HepG2 (cell line): Measurements from ENCODE around the gene MYO18B. TPM values are rescaled to one million over a fixed set of nuclear protein-coding genes. Genes with fewer than 3 reads are reported as not detected.

Source experiments
- ATAC-seq: fragments of 200-7000 bp; cut with Tn5 transposase; 3 replicates; pipeline ENCODE4 v1.9.1; 2020; ENCODE audit warnings: mild to moderate bottlenecking, moderate library complexity
- Bru-seq: library from RNA; stranded (reverse); fragments of 400-500 nt; gene quantifications from one replicate; lab custom pipeline; 2021; lab: Mats Ljungman, UMichigan
- BruChase-seq, 2 experiments: library from RNA; stranded (reverse); fragments of 400-500 nt; gene quantifications; one replicate each; lab custom pipeline; 2021; lab: Mats Ljungman, UMichigan
- BruUV-seq: library from RNA; stranded (reverse); fragments of 400-500 nt; replicated peaks from 2 replicates; lab custom pipeline; 2021; lab: Mats Ljungman, UMichigan
- CTCF ChIA-PET: fragments of 300-600 bp; formaldehyde crosslinking; extraction: SDS; loops from one replicate; lab custom pipeline; 2021; ENCODE audit warnings: low total read pairs, inconsistent platforms, low intra/inter-chr PET ratio; lab: Yijun Ruan, JAX
- POLR2A ChIA-PET: fragments of 350-600 bp; sonication (Branson Sonifier 250); formaldehyde crosslinking; loops from one replicate; lab custom pipeline; 2020; ENCODE audit warnings: antibody characterized with exemption, inconsistent platforms; lab: Yijun Ruan, JAX
- DNase-seq: peaks from one replicate; pipeline ENCODE4 v3.0.0-alpha.2; 2015; ENCODE audit warnings: low spot score
- FAIRE-seq: peaks from 3 replicates; lab custom pipeline; 2011; peaks lifted over from hg19 to GRCh38; lab: Jason Lieb, UNC
- H2AFZ ChIP-seq: one replicate; pipeline ENCODE4 v1.6.1; 2011; ENCODE audit warnings: low read length, inconsistent platforms
- H3K27ac ChIP-seq: fragments of 300-600 bp; 3 replicates; pipeline ENCODE4 v1.8.0; 2011; ENCODE audit warnings: mixed run types, mild to moderate bottlenecking, mixed read lengths, low read length, inconsistent platforms; ENCODE audit not compliant: insufficient read depth; ENCODE audit errors: extremely low read length
- H3K27me3 ChIP-seq, 2 experiments: fragments of 200-600 bp in 1 of 2; 2 replicates in 1 of 2; 3 replicates in 1 of 2; pipeline versions ENCODE4 v1.6.0 to v1.8.0; 2011; ENCODE audit warnings: low read length in 2 of 2, mild to moderate bottlenecking in 2 of 2, moderate library complexity in 2 of 2, inconsistent platforms in 1 of 2; ENCODE audit not compliant: insufficient read depth in 2 of 2, control insufficient read depth in 1 of 2
- H3K36me3 ChIP-seq, 2 experiments: fragments of 200-600 bp in 1 of 2; replicated peaks in 1 of 2; 2 replicates in 1 of 2; 3 replicates in 1 of 2; pipeline versions ENCODE4 v1.5.1 to v1.8.0; 2011; ENCODE audit warnings: low read length in 2 of 2, inconsistent platforms in 1 of 2; ENCODE audit not compliant: insufficient read depth in 2 of 2, control insufficient read depth in 1 of 2
- H3K4me1 ChIP-seq: 2 replicates; pipeline ENCODE4 v1.5.1; 2012; ENCODE audit warnings: low read length, inconsistent platforms; ENCODE audit not compliant: insufficient read depth
- H3K4me2 ChIP-seq: 2 replicates; pipeline ENCODE4 v1.6.0; 2011; ENCODE audit warnings: low read depth, low read length, inconsistent platforms
- H3K4me3 ChIP-seq, 3 experiments: fragments of 200-600 bp in 1 of 3; sonication (generic), shearing (Covaris generic) in 1 of 3; replicated peaks in 1 of 3; 2 replicates each; pipeline ENCODE4 v1.5.1; 2011 to 2016; ENCODE audit warnings: low read length in 3 of 3, inconsistent platforms in 2 of 3, low read depth in 2 of 3, mild to moderate bottlenecking in 2 of 3, control low read depth in 1 of 3, mixed read lengths in 1 of 3; ENCODE audit not compliant: insufficient read depth in 1 of 3
- H3K79me2 ChIP-seq: one replicate; pipeline ENCODE4 v1.6.1; 2011; ENCODE audit warnings: low read length, inconsistent platforms; ENCODE audit not compliant: insufficient read depth
- H3K9ac ChIP-seq: 2 replicates; pipeline ENCODE4 v1.6.0; 2011; ENCODE audit warnings: mild to moderate bottlenecking, low read depth, low read length, inconsistent platforms; ENCODE audit not compliant: insufficient read depth
- H3K9me3 ChIP-seq: 2 replicates; pipeline ENCODE4 v1.5.1; 2012; ENCODE audit warnings: mild to moderate bottlenecking, low read length
- H4K20me1 ChIP-seq: 2 replicates; pipeline ENCODE4 v1.6.0; 2011; ENCODE audit warnings: inconsistent platforms, mild to moderate bottlenecking, low read length, moderate library complexity; ENCODE audit not compliant: insufficient read depth
- SALL1 ChIP-seq: sonication (generic); formaldehyde crosslinking; IDR thresholded peaks from 2 replicates; pipeline ENCODE4 v1.8.0; 2022; ENCODE audit warnings: mild to moderate bottlenecking, missing genetic modification reagents
- ZSCAN29 ChIP-seq: sonication (generic); formaldehyde crosslinking; conservative IDR thresholded peaks from 2 replicates; pipeline ENCODE4 v1.4.0; 2020; ENCODE audit warnings: mild to moderate bottlenecking, missing genetic modification reagents
- WGBS: methylation state at CpG from one replicate; pipeline ENCODE4 v1.1.6; 2017; ENCODE audit warnings: low lambda C conversion rate; 5-methylcytosine and 5-hydroxymethylcytosine counted together
- in situ Hi-C: cut with HindIII; loops from 2 replicates; pipeline ENCODE4 v1.10.0; 2017; ENCODE audit warnings: low pct_unique_long_range_greater_than_20kb; ENCODE audit not compliant: extremely low pct_ligation_motif_present
- intact Hi-C: fragments of 100-400 bp; cut with micrococcal nuclease; formaldehyde crosslinking; loops from one replicate; pipeline ENCODE4 v1.10.0; 2022; ENCODE audit not compliant: unreplicated experiment
- long read RNA-seq, 2 experiments: library from RNA in 1 of 2; library from polyadenylated mRNA in 1 of 2; stranded (forward) in 1 of 2; unstranded in 1 of 2; transcript quantifications; one replicate each; pipeline ENCODE4 v2.0.0, GENCODE V29; 2019 to 2022
- polyA minus RNA-seq, 3 experiments: library from RNA; depleted of rRNA, polyadenylated mRNA; stranded (reverse); fragments of >200 nt; gene quantifications; 2 replicates each; pipeline ENCODE4 v1.2.3, GENCODE V29; 2011; ENCODE audit warnings: low replicate concordance in 1 of 3
- polyA plus RNA-seq, 8 experiments: library from polyadenylated mRNA; depleted of rRNA in 3 of 8; stranded (reverse) in 7 of 8; unstranded in 1 of 8; fragments of >200 nt; fragmentation: Illumina TruSeq in 4 of 8; extraction: Trizol in 4 of 8; gene quantifications; 2 replicates each; pipeline versions ENCODE4 v1.2.1 to v1.2.3, GENCODE V29; 2011 to 2016; ENCODE audit warnings: low read depth in 4 of 8, missing spikeins in 1 of 8, mixed read lengths in 1 of 8; ENCODE audit not compliant: insufficient read depth in 1 of 8
- total RNA-seq, 5 experiments: library from RNA; depleted of rRNA; stranded (reverse); fragments of >200 nt; fragmentation: Illumina TruSeq; extraction: Trizol; gene quantifications; 2 replicates each; pipeline ENCODE4 v1.2.3, GENCODE V29; 2016; ENCODE audit warnings: low read depth in 1 of 5
- TF ChIP-seq, protein P1 (sequence below): sonication (generic); formaldehyde crosslinking; IDR thresholded peaks from 2 replicates; pipeline ENCODE4 v1.5.1; 2020; ENCODE audit warnings: mild to moderate bottlenecking, missing genetic modification reagents, moderate library complexity

Gene MYO18B, protein sequence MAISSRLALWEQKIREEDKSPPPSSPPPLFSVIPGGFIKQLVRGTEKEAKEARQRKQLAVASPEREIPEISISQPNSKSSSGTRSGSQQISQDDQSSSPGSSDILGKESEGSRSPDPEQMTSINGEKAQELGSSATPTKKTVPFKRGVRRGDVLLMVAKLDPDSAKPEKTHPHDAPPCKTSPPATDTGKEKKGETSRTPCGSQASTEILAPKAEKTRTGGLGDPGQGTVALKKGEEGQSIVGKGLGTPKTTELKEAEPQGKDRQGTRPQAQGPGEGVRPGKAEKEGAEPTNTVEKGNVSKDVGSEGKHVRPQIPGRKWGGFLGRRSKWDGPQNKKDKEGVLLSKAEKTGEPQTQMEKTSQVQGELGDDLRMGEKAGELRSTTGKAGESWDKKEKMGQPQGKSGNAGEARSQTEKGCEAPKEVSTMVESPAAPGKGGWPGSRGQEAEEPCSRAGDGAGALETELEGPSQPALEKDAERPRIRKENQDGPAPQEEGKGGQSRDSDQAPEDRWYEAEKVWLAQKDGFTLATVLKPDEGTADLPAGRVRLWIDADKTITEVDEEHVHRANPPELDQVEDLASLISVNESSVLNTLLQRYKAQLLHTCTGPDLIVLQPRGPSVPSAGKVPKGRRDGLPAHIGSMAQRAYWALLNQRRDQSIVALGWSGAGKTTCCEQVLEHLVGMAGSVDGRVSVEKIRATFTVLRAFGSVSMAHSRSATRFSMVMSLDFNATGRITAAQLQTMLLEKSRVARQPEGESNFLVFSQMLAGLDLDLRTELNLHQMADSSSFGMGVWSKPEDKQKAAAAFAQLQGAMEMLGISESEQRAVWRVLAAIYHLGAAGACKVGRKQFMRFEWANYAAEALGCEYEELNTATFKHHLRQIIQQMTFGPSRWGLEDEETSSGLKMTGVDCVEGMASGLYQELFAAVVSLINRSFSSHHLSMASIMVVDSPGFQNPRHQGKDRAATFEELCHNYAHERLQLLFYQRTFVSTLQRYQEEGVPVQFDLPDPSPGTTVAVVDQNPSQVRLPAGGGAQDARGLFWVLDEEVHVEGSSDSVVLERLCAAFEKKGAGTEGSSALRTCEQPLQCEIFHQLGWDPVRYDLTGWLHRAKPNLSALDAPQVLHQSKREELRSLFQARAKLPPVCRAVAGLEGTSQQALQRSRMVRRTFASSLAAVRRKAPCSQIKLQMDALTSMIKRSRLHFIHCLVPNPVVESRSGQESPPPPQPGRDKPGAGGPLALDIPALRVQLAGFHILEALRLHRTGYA (N-terminal part only)
- total RNA-seq (2016; rRNA removed; fragmentation: Illumina TruSeq; extraction: Trizol) (0.04 TPM in 1 of 2 replicates, not detected in the other), polyA plus RNA-seq (2011; rRNA removed) (0.01 and 0.22 TPM in 2 replicates), polyA minus RNA-seq (2011; rRNA and poly(A)+ RNA removed; ENCODE audit: low replicate concordance) (0.05 and 0.08 TPM in 2 replicates), Bru-seq, nascent RNA (percentile 9 among the genes with signal in this experiment), BruChase-seq, experiment 1, labeled RNA remaining after a 6-hour chase (percentile 9 among the genes with signal in this experiment), BruChase-seq, experiment 2, labeled RNA remaining after a 2-hour chase (percentile 13 among the genes with signal in this experiment)
- not detected in 2 replicates for total RNA-seq (2016; cell fraction: cytosol; rRNA removed; fragmentation: Illumina TruSeq; extraction: Trizol; ENCODE audit: low read depth)
- 0.04 TPM in 1 of 2 replicates, not detected in the other for total RNA-seq (2016; cell fraction: insoluble cytoplasmic fraction; rRNA removed; fragmentation: Illumina TruSeq; extraction: Trizol)
- 0.17 TPM in 1 of 2 replicates, not detected in the other for total RNA-seq (2016; cell fraction: membrane; rRNA removed; fragmentation: Illumina TruSeq; extraction: Trizol)
- total RNA-seq (2016; cell fraction: nucleus; rRNA removed; fragmentation: Illumina TruSeq; extraction: Trizol) = 0.06 TPM in 1 of 2 replicates, not detected in the other
- 0.01 and 0.06 TPM in 2 replicates for polyA plus RNA-seq (2011; cell fraction: cytosol; rRNA removed)
- polyA plus RNA-seq (2011; cell fraction: nucleus; rRNA removed) = 0.32 and 0.33 TPM in 2 replicates
- 0.07 and 0.23 TPM in 2 replicates for polyA plus RNA-seq (2012)
- not detected in 2 replicates for polyA plus RNA-seq (2016; cell fraction: cytosol; fragmentation: Illumina TruSeq; extraction: Trizol; ENCODE audit: low read depth)
- polyA plus RNA-seq (2016; cell fraction: insoluble cytoplasmic fraction; fragmentation: Illumina TruSeq; extraction: Trizol; ENCODE audit: low read depth) = 0.03 TPM in 1 of 2 replicates, not detected in the other
- polyA plus RNA-seq (2016; cell fraction: membrane; fragmentation: Illumina TruSeq; extraction: Trizol; ENCODE audit: low read depth) = not detected in 2 replicates
- polyA plus RNA-seq (2016; cell fraction: nucleus; fragmentation: Illumina TruSeq; extraction: Trizol; ENCODE audit: insufficient read depth, low read depth) = not detected in 2 replicates
- not detected in 2 replicates for polyA minus RNA-seq (2011; cell fraction: cytosol; rRNA and poly(A)+ RNA removed)
- 0.13 and 0.99 TPM in 2 replicates for polyA minus RNA-seq (2011; cell fraction: nucleus; rRNA and poly(A)+ RNA removed)
- long read RNA-seq, experiment 1 = 0 reads
- long read RNA-seq, experiment 2 = 0 reads

DNA sequence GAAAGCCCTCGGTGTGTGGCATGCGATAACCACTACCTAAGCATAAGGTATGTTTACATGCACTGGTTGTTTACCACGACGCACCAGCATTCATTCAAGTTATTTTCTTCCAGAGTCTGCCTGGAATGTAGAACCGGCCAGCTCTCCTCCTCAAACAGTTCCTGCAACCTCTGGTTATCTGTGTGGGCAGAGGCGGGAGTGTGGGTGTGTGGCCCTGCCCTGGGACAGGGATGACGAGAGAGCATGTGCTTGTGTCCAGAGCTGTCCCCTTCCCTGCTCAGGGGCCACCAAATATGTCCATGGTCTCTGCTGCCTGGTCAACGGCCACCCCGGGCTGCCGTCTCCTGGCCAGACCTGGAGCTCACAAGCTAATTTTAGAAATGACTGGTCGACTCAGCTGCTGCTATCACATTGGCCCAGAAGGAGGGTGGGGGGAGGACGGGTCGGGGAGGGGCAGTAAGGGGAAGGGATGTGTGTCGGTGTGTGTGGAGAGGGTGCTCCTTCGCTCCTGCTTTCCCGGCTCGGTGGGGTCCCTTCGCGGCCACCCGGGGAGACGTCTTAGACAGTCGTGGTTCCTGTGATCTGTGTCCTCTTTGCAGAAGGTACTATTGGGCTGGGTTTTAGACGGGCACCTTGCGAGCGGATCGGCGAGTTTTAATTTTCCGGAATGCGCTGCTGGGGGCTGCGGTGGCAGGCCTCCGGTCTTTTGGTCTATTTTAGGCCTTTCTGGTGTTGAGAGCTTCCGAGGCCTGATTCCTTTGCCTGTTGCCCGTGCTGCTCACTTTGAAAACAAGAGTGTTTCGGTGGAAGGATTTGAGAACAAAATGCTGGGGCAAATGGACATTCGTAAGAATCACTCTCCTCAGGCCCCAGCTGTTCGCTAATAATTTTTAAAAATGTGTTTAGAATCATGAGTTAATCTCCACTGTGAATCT, at the start of gene MYO18B:
MYO18B (plus strand) TSS at position 497 of the 935 bp plus-strand sequence. CDS start 18,905 bp downstream, outside the sequence.
- no peaks in the 10 kb centered on the region for H3K9me3 ChIP-seq
- no peaks in the 10 kb centered on the region for H4K20me1 ChIP-seq
- TF ChIP-seq, protein P1, sequence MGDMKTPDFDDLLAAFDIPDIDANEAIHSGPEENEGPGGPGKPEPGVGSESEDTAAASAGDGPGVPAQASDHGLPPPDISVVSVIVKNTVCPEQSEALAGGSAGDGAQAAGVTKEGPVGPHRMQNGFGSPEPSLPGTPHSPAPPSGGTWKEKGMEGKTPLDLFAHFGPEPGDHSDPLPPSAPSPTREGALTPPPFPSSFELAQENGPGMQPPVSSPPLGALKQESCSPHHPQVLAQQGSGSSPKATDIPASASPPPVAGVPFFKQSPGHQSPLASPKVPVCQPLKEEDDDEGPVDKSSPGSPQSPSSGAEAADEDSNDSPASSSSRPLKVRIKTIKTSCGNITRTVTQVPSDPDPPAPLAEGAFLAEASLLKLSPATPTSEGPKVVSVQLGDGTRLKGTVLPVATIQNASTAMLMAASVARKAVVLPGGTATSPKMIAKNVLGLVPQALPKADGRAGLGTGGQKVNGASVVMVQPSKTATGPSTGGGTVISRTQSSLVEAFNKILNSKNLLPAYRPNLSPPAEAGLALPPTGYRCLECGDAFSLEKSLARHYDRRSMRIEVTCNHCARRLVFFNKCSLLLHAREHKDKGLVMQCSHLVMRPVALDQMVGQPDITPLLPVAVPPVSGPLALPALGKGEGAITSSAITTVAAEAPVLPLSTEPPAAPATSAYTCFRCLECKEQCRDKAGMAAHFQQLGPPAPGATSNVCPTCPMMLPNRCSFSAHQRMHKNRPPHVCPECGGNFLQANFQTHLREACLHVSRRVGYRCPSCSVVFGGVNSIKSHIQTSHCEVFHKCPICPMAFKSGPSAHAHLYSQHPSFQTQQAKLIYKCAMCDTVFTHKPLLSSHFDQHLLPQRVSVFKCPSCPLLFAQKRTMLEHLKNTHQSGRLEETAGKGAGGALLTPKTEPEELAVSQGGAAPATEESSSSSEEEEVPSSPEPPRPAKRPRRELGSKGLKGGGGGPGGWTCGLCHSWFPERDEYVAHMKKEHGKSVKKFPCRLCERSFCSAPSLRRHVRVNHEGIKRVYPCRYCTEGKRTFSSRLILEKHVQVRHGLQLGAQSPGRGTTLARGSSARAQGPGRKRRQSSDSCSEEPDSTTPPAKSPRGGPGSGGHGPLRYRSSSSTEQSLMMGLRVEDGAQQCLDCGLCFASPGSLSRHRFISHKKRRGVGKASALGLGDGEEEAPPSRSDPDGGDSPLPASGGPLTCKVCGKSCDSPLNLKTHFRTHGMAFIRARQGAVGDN (CRISPR knock-in tag) = peak; percentile 56
- TF ChIP-seq ZSCAN29 (CRISPR knock-in tag) (no peak), SALL1 (CRISPR knock-in tag) (peak; percentile 24; the same call in 1 of the 2 replicates)
- 75% methylated on average over 33 of the region's 36 CpGs for WGBS
- ChIA-PET POLR2A (no interaction called here), CTCF (no interaction called here)
- intact Hi-C loops = no loop called here
- no peaks in the 10 kb centered on the region for H3K36me3 ChIP-seq
- no peak within 1 kb of the TSS for H3K27ac ChIP-seq
- no peak within 1 kb of the TSS for H3K9ac ChIP-seq
- peak within 1 kb of the TSS in 2 of 3 experiments; percentile 16 to 42; a peak in 2 of 6 replicates for H3K4me3 ChIP-seq
- H2AFZ ChIP-seq = peak within 1 kb of the TSS; percentile 23
- H3K27me3 ChIP-seq = no peaks in the 10 kb centered on the region; a peak in 2 of 5 replicates
- H3K79me2 ChIP-seq = no peaks in the 10 kb centered on the region
- ATAC-seq = peak; percentile 71
- no TSS peak for BruUV-seq
- no peak for FAIRE-seq
- H3K4me2 ChIP-seq = peak within 1 kb of the TSS; percentile 42
- H3K4me1 ChIP-seq = peaks cover 18% of the 10 kb centered on the region
- no peak for DNase-seq
- in situ Hi-C loops = no loop called here
